Nucleus accumbens (tissue), 56 donors: Measurements from ENCODE around the gene TMEM184B.
"Not testable (repeated sequence)": the region's sequence is repeated elsewhere in the genome, so short reads cannot be mapped to it uniquely, and the experiment has no call there.

Experiments
- DNase-seq, 56 donors: peaks; one replicate each; lab custom pipeline; 2025; lab: John Stamatoyannopoulos, UW

Gene TMEM184B

DNA sequence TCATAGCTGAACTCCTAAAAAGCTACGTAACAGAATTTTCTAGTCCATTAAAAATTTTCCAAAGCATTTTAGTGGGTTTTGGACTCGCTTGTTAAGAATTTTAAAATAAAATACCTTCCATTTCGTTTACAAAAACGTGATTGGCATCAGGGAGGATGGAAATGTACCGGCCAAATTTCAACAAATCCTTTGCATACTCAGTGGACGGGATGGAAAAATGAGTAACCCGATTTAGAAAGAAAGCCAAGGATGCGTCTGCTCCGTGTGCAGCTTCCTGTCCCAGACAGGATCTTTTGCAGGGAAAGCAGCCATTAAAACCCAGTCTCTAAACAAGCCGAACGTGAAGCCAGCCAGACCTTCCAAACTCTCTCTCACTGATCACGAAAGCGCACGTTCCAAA is 15.6 kb downstream of the TMEM184B start:
- DNase-seq = no peak

DNA sequence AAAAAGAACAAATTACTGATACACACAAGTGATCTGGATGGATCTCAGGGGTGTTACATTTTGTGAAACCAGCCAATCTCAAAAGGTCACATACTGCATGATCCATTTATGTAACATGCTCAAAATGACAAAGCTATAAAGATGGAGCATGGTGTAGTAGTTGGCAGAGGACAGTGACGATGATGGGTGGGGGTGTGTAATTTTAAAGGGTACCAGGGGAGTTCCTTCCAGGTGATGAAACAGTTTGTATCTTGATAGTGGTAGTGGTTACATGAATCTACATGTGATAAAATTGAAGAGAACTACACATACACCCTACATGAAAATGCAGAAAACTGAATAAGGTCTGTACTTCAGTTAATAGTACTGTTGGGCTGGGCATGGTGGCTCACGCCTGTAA is 17.1 kb downstream of the TMEM184B start:
- no peak for DNase-seq

DNA sequence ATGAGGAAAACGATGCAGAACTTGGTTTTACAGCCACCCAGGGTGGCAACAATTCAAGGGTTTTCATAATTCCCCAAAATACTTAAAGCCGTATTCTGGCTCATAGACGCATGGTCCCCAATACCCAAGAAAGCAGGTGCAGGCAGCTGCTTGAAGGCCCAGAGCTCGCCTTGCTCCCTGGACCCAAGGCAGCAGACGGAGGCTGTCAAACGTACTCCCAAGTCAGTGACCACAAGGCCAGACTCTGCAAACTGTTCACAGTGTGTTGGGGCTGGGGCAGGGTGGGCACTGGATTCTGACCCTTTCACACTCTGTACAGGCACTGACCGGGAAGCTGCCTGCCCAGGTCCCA is 21.5 kb downstream of the TMEM184B start:
- DNase-seq = no peak

DNA sequence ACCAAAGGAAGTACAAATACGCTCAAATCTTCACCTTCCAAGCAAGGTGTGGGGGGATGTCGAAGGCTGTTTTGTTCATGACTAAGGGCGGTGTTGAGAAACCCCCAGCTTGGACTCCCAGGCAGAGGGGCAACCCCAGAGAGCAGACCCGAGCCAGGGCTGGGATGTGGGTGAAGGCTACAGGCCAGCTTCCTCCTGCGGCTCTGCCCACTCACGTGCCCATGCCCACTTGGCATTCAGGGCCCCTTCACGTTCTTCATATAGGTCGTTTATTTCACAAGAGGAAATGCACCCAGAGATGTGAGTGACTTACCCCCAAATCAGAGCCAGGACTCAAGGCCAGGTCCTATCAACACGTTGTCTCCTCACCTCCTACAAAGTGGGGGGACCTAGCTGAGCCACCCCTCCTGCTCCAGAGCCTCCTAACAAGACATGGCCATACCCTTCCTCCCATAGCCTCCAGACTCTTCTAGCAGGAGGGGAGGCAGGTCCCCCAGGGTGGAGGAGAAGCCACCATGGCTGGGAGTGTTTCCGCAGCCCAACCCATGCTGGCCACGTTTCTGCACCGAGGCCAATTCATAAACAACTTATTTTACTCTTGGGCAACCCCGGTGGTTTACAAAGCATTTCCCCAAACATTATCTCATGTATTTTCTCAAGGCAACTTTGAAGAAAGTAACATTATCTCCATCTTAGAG is 22.0 kb downstream of the TMEM184B start:
- DNase-seq = no peak

GRCh38 chr22:38249803-38250642 is 22.8 kb downstream of the TMEM184B start:
- no peak for DNase-seq

GRCh38 chr22:38249301-38249700 is 23.5 kb downstream of the TMEM184B start:
- no peak for DNase-seq

GRCh38 chr22:38248280-38248679 is 24.5 kb downstream of the TMEM184B start:
- no peak for DNase-seq

DNA sequence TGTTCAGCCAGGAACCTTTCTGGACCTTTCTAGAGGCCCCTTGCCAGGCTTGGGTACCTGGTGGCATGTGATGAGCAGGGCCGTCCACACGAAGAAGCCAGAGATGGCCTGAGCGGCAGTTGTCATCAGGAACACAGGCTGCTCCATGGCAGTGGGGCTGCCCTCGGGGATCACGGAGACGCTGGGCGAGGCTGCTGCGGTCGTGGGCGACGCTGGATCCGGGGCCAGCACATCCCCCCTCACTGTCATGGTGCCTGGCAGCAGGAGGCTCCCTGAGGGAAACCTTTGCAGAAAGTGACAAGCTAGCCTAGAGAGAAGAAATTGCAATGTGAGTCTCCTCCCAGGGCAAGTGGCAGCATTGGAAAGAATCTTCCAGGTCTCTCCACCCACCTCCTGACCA is 25.1 kb downstream of the TMEM184B start:
- no peak for DNase-seq

DNA sequence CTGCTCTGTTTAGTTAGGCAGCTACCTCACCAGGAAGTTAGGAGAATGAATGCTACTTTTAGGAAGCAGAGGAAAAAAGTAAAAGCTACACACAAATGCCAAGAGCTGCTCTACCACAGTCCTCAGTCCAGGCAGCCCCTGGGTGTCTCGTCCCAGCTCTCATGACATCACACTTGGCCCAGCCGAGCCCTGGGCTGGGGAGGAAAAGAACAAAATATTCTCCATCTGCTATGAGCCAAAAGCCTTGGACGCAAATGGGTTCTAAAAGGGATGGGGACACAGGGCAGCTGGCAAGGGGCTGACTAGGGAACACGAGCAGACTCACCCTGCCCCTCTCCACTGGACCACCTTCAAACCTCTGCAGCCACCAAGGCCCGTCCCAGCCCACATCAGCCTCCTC is 26.1 kb downstream of the TMEM184B start:
- DNase-seq = peak in 46 of 56 donors; percentile 23 to 86 (median 56)

DNA sequence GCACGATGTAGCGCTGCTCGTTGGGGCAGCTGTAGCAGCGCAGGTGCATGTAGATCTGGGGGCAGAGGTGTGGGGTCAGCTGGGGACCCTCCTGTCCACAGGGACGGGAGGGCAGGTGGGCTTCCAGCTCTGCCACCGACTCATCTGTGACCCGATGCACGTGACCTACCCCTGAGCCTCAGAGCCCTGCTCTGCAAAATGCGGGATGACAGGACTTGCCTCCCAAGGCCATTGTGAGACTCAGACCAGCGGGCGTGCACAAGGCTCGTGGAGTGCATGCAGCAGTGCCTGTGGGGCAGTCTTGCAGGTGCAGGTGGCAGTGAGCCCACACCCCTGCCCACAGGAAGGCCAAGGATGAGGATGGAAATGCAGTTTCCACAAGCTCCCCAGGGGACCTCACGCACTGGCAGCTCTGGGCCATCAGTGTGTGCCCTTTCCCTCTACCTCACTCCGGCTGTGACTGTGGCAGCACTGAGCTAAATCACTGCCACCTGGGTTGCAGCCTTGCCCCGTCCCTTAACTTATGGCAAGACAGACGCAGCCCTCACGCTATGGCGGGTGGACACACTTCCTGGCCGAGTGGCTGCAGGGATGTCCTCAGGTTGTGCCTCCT is 26.7 kb downstream of the TMEM184B start:
- DNase-seq = no peak

GRCh38 chr22:38244106-38244505 is 28.7 kb downstream of the TMEM184B start:
- no peak for DNase-seq

DNA sequence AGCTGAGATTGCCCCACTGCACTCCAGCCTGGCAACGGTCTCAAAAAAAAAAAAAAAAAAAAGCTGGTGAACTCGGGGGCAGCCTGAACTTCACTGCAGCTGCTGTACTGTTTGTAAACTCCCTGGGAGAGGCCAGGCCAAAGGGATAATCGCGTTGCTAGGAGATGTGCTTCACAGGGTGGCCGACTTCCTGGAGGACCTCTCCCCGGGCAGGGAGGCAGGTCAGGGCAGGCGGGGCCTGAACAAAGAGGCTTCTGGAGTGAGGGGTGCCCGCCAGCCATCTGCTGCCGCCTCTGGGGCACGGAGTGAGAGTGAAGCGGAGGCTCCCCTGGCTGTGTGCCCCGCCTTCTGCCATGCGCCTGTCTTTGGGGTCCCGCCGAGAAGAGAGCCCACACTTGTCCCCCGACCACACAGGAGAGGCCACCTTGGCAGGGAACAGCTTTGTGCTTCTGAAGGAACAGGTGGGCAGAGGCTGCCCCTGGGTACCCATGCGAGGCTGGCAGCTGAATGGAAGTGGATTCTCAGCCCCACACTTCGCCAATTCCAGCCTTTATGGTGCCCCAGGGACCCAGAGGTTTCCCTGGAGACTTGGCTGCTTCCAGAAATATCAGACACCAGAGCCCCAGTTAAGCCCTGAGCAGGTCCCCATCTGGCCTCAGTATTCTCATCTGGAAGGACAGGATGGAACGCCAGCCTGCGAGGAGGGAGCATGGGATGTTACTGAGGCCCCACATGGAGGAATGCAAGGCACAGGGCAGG is 29.6 kb downstream of the TMEM184B start:
- peak in 39 of 56 donors; percentile 13 to 71 (median 37) for DNase-seq

DNA sequence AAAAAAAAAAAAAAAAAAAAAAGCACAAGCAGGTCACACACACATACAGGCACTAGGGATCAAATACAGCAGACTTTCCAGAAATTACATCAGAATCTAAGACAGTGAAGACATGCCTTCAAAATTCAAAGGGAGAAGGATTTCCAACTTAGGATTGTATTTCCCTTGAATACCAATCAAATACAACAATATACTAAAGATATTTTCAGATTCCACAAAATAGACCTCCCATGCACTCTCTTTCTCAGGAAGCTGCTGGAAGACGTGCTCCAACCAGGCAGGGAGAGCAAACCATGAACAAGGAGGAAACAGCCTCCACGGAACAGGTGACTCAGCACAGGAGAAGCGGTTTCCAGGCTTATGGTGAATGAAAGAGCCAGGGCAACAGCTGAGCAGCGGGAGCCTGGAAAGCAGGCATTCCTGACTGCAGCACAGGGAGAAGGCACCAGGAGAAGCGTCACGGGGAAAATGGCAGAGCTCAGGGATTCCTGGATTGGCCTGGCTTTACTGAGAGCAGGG is 32.0 kb downstream of the TMEM184B start:
- DNase-seq = peak in 37 of 56 donors; percentile 14 to 79 (median 46)

- peak in 46 of 56 donors; percentile 25 to 82 (median 62) for DNase-seq
Measured at GRCh38 chr22:38239101-38239761, 33.6 kb downstream of the TMEM184B start.

DNA sequence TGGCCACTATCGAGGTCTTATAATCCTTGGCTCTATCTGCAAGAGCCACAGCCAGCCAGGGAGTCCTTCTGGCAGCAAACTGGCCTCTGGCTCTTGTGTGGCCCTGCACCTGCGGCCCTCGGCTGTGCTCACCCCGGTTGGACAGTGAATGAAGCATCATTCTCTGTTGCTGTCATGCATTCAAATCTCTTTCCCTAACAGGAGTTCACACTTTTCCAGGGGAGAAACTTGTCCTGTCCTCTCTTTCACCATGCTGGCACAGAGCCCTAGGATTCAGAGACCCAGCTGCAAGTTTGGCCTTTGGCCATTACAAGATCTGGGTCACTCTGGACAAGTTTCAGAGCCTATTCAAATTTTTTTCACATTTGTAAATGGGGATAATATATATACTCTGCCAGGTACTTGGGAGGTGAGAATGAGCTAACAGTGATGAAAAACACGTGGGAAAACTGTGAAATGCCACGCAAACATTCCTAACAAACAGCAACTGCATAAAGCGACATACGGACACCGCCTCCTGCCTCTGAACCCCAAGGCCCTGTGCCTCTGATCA is 34.2 kb downstream of the TMEM184B start:
- peak in 30 of 56 donors; percentile 17 to 67 (median 38) for DNase-seq

DNA sequence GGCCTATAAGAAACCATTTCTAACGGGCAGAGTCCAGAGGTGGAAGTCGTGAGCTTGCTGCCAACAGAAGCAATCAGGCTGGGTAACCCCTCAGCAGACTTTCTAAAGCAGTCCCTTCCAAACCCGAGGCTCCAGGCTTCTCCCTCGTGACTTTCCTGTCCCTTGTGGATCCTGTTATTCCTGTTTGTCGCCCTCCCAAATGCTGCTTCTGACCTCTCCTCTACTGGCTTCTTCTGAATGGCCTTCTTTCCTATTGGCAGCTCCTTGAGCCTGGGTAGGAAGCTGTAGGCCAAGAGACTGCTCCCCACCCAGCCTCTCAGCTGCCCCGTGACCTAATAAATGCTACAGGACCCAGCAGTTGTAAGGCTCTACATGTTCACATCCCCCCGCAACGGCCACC is 36.0 kb downstream of the TMEM184B start:
- DNase-seq = no peak

DNA sequence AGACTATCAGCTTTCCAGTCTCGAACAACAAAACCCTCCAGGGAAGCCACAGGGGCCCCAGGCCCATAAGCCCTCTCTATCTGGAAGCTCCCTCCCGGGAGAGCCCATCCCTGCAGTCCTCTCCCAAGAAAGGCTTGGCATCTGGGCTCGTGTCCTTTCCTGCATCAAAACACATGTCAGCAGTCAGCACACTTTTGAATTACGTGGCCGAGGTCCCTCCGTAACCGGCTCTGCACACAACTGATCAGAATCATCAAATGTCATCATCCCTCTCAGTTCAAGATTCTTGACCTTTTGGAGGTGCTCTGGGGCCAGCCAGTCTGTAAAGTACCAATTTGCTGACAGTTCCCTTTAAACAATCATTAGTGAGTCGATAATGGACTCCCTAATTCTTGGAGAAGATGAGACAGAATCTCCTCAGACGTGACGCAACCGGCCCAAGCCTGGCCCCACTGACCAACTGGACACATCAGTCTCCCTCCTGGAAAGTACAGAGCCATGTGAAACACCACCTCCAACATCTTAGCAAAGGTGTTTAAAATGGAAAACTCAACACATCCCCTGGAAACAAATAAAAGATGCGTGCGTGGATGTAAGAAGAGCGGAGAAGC is 37.5 kb downstream of the TMEM184B start:
- DNase-seq = no peak

- not testable (repeated sequence) for DNase-seq
Measured at GRCh38 chr22:38233856-38234255, 39.0 kb downstream of the TMEM184B start.

GRCh38 chr22:38233427-38233826 is 39.4 kb downstream of the TMEM184B start:
- DNase-seq = peak in 3 of 56 donors; percentile 9 to 45 (median 17)
